GM23338 (cell line): ENCODE measurements around the gene EMSY. TPM values are rescaled to one million over a fixed set of nuclear protein-coding genes. Genes with fewer than 3 reads are reported as not detected.

ENCODE experiments used
- ATAC-seq: fragments of 200-7000 bp; cut with Tn5 transposase; 3 replicates; pipeline ENCODE4 v1.9.1; 2020
- DNase-seq: peaks from one replicate; pipeline ENCODE4 v3.0.0-alpha.2; 2015; ENCODE audit warnings: low spot score
- H2AFZ ChIP-seq: fragments of 200-600 bp; sonication (generic); 2 replicates; pipeline ENCODE4 v1.8.0; 2016; ENCODE audit warnings: antibody characterized with exemption, mild to moderate bottlenecking, moderate library complexity
- H3F3A ChIP-seq: fragments of 200-600 bp; sonication (generic); replicated peaks from 2 replicates; pipeline ENCODE4 v1.8.0; 2017; ENCODE audit warnings: antibody characterized with exemption, mixed run types, low read depth
- H3K27ac ChIP-seq: fragments of 200-600 bp; sonication (generic); 2 replicates; pipeline ENCODE4 v1.6.1; 2016; ENCODE audit warnings: low read depth
- H3K27me3 ChIP-seq: fragments of 200-600 bp; sonication (generic); 2 replicates; pipeline ENCODE4 v1.8.0; 2016; ENCODE audit warnings: mild to moderate bottlenecking, mixed run types, moderate library complexity; ENCODE audit not compliant: insufficient read depth
- H3K36me3 ChIP-seq: fragments of 200-600 bp; sonication (generic); 2 replicates; pipeline ENCODE4 v1.8.0; 2016; ENCODE audit warnings: mild to moderate bottlenecking; ENCODE audit not compliant: insufficient read depth
- H3K4me1 ChIP-seq: fragments of 200-600 bp; sonication (generic); 2 replicates; pipeline ENCODE4 v1.8.0; 2016; ENCODE audit warnings: mild to moderate bottlenecking, moderate library complexity; ENCODE audit not compliant: insufficient read depth
- H3K4me2 ChIP-seq: fragments of 200-600 bp; sonication (generic); 2 replicates; pipeline ENCODE4 v1.7.1; 2017; ENCODE audit warnings: mixed run types
- H3K4me3 ChIP-seq: fragments of 200-600 bp; sonication (generic); 2 replicates; pipeline ENCODE4 v1.6.1; 2016; ENCODE audit warnings: mixed run types
- H3K79me2 ChIP-seq: fragments of 200-600 bp; sonication (generic); replicated peaks from 2 replicates; pipeline ENCODE4 v1.8.0; 2017; ENCODE audit warnings: mild to moderate bottlenecking; ENCODE audit not compliant: insufficient read depth
- H3K9me2 ChIP-seq: fragments of 200-600 bp; sonication (generic); 2 replicates; pipeline ENCODE4 v1.8.0; 2017; ENCODE audit not compliant: insufficient read depth
- H4K20me1 ChIP-seq: fragments of 200-600 bp; sonication (generic); replicated peaks from 2 replicates; pipeline ENCODE4 v1.8.0; 2017; ENCODE audit warnings: mild to moderate bottlenecking; ENCODE audit not compliant: insufficient read depth
- H3K27ac Mint-ChIP-seq: 2 replicates; pipeline ENCODE4 v1.8.0; 2020; ENCODE audit warnings: inconsistent platforms, mild to moderate bottlenecking, moderate library complexity, mixed read lengths
- H3K27me3 Mint-ChIP-seq: 3 replicates; pipeline ENCODE4 v1.8.0; 2022; ENCODE audit warnings: low read depth, mild to moderate bottlenecking, moderate library complexity, mixed read lengths, inconsistent platforms; ENCODE audit not compliant: insufficient read depth, poor library complexity
- H3K36me3 Mint-ChIP-seq: 3 replicates; pipeline ENCODE4 v1.8.0; 2021; ENCODE audit warnings: low read depth, mild to moderate bottlenecking, inconsistent platforms, moderate library complexity, mixed read lengths
- H3K4me1 Mint-ChIP-seq: 3 replicates; pipeline ENCODE4 v1.8.0; 2020; ENCODE audit warnings: mild to moderate bottlenecking, inconsistent platforms, mixed read lengths
- H3K4me3 Mint-ChIP-seq: 3 replicates; pipeline ENCODE4 v1.8.0; 2021; ENCODE audit warnings: moderate library complexity, mild to moderate bottlenecking, inconsistent platforms, mixed read lengths
- H3K9me3 Mint-ChIP-seq: 3 replicates; pipeline ENCODE4 v1.8.0; 2020; ENCODE audit warnings: moderate library complexity, mild to moderate bottlenecking, inconsistent platforms, mixed read lengths
- CREB1 ChIP-seq: fragments of 250-450 bp; sonication (Bioruptor Pico); IDR thresholded peaks from 2 replicates; pipeline ENCODE4 v1.5.0; 2020; ENCODE audit warnings: low read depth, mild to moderate bottlenecking, moderate library complexity
- EZH2phosphoT487 ChIP-seq: fragments of 200-600 bp; sonication (generic); IDR thresholded peaks from one replicate; pipeline ENCODE4 v1.8.1; 2018; ENCODE audit warnings: antibody characterized with exemption; ENCODE audit not compliant: unreplicated experiment
- JUNB ChIP-seq: IDR thresholded peaks from one replicate; pipeline ENCODE4 v1.6.1; 2016; ENCODE audit warnings: antibody characterized with exemption; ENCODE audit not compliant: unreplicated experiment
- POLR2AphosphoS5 ChIP-seq: IDR thresholded peaks from 2 replicates; pipeline ENCODE4 v1.6.1; 2016; ENCODE audit warnings: antibody characterized with exemption, low read depth
- ZNF331 ChIP-seq: fragments of 250-450 bp; sonication (Bioruptor Pico); IDR thresholded peaks from 2 replicates; pipeline ENCODE4 v1.5.0; 2020; ENCODE audit warnings: low read depth, mild to moderate bottlenecking, moderate library complexity
- polyA plus RNA-seq: library from polyadenylated mRNA; unstranded; fragments of >200 nt; fragmentation: Nextera tagmentation; extraction: Ambion mirVana; gene quantifications from 2 replicates; pipeline ENCODE4 v1.2.1, GENCODE V29; 2016
- total RNA-seq: library from RNA; depleted of rRNA; stranded (reverse); fragments of >200 nt; shearing (Covaris generic); gene quantifications from 2 replicates; pipeline ENCODE4 v1.2.3, GENCODE V29; 2014
- TF ChIP-seq, protein P1 (sequence below): IDR thresholded peaks from 2 replicates; pipeline ENCODE4 v1.6.1; 2016; ENCODE audit warnings: antibody characterized with exemption
- TF ChIP-seq, protein P2 (sequence below): fragments of 250-450 bp; sonication (Bioruptor Pico); IDR thresholded peaks from 2 replicates; pipeline ENCODE4 v1.5.0; 2020; ENCODE audit warnings: mild to moderate bottlenecking, moderate library complexity

The EMSY gene
- total and polyA plus RNA-seq, 2 experiments from 2014 or later, result 25.0 to 46.9 TPM

DNA sequence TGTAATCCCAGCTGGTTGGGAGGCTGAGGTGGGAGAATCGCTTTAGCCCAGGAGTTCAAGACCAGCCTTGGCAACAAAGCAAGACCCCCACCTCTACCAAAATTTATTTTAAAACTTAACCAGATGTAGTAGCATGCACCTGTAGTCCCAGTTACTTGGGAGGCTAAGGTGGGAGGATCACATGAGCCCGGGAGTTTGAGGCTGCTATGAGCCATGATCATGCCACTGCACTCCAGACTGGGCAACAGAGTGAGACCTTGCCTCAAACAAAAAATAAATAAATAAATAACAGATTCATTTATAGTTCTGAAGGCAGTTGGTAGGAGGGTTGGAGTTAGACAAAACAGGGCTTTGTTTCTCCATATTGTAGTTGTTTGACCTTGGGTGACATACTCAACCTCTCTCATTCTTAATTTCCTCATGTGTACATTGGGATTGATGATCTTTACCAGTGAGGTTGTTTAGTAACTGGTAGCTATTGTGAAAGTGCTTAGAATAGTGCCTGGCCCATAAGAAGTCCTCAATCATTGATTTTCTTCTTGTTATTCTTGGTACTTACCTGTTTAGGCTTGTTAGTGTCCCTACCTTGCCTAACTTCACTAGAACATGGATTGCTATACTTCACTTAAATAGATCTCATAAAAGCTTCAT lies 79.1 kb downstream of the EMSY start:
- Mint-ChIP-seq H3K4me3 (no peak overlapping the region), H3K4me1 (no peaks in the 10 kb centered on the region), H3K27me3 (no peaks in the 10 kb centered on the region), H3K9me3 (no peaks in the 10 kb centered on the region), H3K27ac (no peak overlapping the region), H3K36me3 (peaks cover 23% of the 10 kb centered on the region)
- no peaks in the 10 kb centered on the region for H3F3A ChIP-seq
- no peak overlapping the region for H2AFZ ChIP-seq
- peaks cover 15% of the 10 kb centered on the region; the same call in 1 of the 2 replicates for H3K36me3 ChIP-seq
- no peak overlapping the region for H3K4me3 ChIP-seq
- DNase-seq (no peak), ATAC-seq (no peak)
- no peaks in the 10 kb centered on the region for H4K20me1 ChIP-seq
- no peaks in the 10 kb centered on the region for H3K27me3 ChIP-seq
- no peaks in the 10 kb centered on the region for H3K79me2 ChIP-seq
- no peaks in the 10 kb centered on the region for H3K4me1 ChIP-seq
- no peaks in the 10 kb centered on the region for H3K9me2 ChIP-seq
- no peak overlapping the region for H3K4me2 ChIP-seq
- H3K27ac ChIP-seq, result no peak overlapping the region
- TF ChIP-seq ZNF331 (CRISPR knock-in tag), result no peak
- TF ChIP-seq, protein P1, sequence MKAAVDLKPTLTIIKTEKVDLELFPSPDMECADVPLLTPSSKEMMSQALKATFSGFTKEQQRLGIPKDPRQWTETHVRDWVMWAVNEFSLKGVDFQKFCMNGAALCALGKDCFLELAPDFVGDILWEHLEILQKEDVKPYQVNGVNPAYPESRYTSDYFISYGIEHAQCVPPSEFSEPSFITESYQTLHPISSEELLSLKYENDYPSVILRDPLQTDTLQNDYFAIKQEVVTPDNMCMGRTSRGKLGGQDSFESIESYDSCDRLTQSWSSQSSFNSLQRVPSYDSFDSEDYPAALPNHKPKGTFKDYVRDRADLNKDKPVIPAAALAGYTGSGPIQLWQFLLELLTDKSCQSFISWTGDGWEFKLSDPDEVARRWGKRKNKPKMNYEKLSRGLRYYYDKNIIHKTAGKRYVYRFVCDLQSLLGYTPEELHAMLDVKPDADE, result no peak
- TF ChIP-seq JUNB, result no peak
- no peak for TF ChIP-seq CREB1

DNA sequence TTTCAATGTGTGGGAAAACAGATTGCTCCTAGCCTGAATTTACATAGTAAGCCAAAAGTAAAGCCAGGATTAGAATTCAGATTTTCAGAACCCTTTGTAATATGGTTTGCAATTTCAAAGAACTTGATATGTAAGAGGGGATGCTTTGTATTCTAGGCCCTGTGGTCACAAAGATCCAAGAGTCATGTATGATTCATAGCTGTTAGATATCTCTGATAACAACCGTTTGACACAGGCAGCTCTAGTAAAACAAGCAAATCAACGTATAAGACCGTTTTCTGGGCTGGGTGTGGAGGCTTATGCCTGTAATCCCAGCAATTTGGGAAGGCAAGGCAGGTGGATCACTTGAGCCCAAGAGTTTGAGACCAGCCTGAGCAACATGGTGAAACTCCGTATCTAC lies 79.6 kb downstream of the EMSY start:
- Histone ChIP-seq H3K9me2 (no peaks in the 10 kb centered on the region), H3F3A (no peaks in the 10 kb centered on the region), H3K4me3 (no peak overlapping the region), H3K4me1 (no peaks in the 10 kb centered on the region), H3K36me3 (peaks cover 15% of the 10 kb centered on the region; the same call in 1 of the 2 replicates), H4K20me1 (no peaks in the 10 kb centered on the region), H2AFZ (no peak overlapping the region), H3K4me2 (no peak overlapping the region), H3K79me2 (no peaks in the 10 kb centered on the region), H3K27ac (no peak overlapping the region), H3K27me3 (no peaks in the 10 kb centered on the region)
- Mint-ChIP-seq H3K27me3 (no peaks in the 10 kb centered on the region), H3K36me3 (peaks cover 27% of the 10 kb centered on the region), H3K9me3 (no peaks in the 10 kb centered on the region), H3K4me3 (no peak overlapping the region), H3K27ac (no peak overlapping the region), H3K4me1 (no peaks in the 10 kb centered on the region)
- TF ChIP-seq, protein P2, sequence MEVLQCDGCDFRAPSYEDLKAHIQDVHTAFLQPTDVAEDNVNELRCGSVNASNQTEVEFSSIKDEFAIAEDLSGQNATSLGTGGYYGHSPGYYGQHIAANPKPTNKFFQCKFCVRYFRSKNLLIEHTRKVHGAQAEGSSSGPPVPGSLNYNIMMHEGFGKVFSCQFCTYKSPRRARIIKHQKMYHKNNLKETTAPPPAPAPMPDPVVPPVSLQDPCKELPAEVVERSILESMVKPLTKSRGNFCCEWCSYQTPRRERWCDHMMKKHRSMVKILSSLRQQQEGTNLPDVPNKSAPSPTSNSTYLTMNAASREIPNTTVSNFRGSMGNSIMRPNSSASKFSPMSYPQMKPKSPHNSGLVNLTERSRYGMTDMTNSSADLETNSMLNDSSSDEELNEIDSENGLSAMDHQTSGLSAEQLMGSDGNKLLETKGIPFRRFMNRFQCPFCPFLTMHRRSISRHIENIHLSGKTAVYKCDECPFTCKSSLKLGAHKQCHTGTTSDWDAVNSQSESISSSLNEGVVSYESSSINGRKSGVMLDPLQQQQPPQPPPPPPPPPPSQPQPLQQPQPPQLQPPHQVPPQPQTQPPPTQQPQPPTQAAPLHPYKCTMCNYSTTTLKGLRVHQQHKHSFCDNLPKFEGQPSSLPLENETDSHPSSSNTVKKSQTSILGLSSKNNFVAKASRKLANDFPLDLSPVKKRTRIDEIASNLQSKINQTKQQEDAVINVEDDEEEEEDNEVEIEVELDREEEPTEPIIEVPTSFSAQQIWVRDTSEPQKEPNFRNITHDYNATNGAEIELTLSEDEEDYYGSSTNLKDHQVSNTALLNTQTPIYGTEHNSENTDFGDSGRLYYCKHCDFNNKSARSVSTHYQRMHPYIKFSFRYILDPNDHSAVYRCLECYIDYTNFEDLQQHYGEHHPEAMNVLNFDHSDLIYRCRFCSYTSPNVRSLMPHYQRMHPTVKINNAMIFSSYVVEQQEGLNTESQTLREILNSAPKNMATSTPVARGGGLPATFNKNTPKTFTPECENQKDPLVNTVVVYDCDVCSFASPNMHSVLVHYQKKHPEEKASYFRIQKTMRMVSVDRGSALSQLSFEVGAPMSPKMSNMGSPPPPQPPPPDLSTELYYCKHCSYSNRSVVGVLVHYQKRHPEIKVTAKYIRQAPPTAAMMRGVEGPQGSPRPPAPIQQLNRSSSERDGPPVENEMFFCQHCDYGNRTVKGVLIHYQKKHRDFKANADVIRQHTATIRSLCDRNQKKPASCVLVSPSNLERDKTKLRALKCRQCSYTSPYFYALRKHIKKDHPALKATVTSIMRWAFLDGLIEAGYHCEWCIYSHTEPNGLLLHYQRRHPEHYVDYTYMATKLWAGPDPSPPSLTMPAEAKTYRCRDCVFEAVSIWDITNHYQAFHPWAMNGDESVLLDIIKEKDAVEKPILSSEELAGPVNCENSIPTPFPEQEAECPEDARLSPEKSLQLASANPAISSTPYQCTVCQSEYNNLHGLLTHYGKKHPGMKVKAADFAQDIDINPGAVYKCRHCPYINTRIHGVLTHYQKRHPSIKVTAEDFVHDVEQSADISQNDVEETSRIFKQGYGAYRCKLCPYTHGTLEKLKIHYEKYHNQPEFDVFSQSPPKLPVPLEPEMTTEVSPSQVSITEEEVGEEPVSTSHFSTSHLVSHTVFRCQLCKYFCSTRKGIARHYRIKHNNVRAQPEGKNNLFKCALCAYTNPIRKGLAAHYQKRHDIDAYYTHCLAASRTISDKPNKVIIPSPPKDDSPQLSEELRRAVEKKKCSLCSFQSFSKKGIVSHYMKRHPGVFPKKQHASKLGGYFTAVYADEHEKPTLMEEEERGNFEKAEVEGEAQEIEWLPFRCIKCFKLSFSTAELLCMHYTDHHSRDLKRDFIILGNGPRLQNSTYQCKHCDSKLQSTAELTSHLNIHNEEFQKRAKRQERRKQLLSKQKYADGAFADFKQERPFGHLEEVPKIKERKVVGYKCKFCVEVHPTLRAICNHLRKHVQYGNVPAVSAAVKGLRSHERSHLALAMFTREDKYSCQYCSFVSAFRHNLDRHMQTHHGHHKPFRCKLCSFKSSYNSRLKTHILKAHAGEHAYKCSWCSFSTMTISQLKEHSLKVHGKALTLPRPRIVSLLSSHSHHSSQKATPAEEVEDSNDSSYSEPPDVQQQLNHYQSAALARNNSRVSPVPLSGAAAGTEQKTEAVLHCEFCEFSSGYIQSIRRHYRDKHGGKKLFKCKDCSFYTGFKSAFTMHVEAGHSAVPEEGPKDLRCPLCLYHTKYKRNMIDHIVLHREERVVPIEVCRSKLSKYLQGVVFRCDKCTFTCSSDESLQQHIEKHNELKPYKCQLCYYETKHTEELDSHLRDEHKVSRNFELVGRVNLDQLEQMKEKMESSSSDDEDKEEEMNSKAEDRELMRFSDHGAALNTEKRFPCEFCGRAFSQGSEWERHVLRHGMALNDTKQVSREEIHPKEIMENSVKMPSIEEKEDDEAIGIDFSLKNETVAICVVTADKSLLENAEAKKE, result no peak
- TF ChIP-seq POLR2AphosphoS5 (no peak), EZH2phosphoT487 (no peak)
- ATAC-seq (no peak), DNase-seq (no peak)
